ENCODE data around the gene LGALS16.

DNA sequence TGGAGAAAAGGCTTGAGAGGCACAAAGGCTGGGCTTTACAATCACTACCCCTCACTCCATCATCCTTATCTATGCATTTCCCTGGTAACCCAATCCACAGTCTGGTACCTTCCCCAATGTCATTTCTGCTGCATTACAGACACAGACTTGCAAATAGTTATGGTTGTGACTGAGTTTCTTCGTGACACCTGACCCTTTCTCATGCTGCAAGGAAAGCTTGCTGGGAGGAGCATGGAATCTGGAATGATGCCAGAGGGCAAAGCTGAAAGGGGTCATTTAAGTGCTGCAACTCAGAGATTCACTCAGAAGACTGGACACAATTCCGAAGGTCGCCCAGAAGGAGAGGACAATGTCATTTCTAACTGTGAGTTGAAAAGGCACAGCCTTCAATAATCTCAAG lies at the start of gene LGALS16:
- TF ChIP-seq, protein P1, sequence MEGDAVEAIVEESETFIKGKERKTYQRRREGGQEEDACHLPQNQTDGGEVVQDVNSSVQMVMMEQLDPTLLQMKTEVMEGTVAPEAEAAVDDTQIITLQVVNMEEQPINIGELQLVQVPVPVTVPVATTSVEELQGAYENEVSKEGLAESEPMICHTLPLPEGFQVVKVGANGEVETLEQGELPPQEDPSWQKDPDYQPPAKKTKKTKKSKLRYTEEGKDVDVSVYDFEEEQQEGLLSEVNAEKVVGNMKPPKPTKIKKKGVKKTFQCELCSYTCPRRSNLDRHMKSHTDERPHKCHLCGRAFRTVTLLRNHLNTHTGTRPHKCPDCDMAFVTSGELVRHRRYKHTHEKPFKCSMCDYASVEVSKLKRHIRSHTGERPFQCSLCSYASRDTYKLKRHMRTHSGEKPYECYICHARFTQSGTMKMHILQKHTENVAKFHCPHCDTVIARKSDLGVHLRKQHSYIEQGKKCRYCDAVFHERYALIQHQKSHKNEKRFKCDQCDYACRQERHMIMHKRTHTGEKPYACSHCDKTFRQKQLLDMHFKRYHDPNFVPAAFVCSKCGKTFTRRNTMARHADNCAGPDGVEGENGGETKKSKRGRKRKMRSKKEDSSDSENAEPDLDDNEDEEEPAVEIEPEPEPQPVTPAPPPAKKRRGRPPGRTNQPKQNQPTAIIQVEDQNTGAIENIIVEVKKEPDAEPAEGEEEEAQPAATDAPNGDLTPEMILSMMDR (IDR thresholded peaks at IDR 0.05) = no peak
- TF ChIP-seq POLR2A (IDR thresholded peaks at IDR 0.05) (no peak), POLR2AphosphoS5 (IDR thresholded peaks at IDR 0.05) (no peak)
